Gastroesophageal sphincter (tissue), 3 donors: ENCODE data around the gene MACROH2A2.

Experiments
- CTCF ChIP-seq, 4 experiments: fragments of 200-600 bp in 2 of 4; fragments of 450-650 bp in 2 of 4; sonication (generic) in 1 of 4; IDR thresholded peaks; one replicate each; pipeline ENCODE4 v1.5.1; 2017 to 2019; ENCODE audit warnings: antibody characterized with exemption in 4 of 4, mild to moderate bottlenecking in 2 of 4, moderate library complexity in 2 of 4
- POLR2A ChIP-seq, 2 donors: fragments of 450-650 bp; IDR thresholded peaks; one replicate each; pipeline ENCODE4 v1.6.1; 2017; ENCODE audit warnings: antibody characterized with exemption in 2 of 2, mild to moderate bottlenecking in 2 of 2, moderate library complexity in 1 of 2
- POLR2AphosphoS5 ChIP-seq: sonication (generic); formaldehyde crosslinking; IDR thresholded peaks from one replicate; pipeline ENCODE4 v1.6.1; 2017; ENCODE audit warnings: antibody characterized with exemption

GRCh38 chr10:70148516-70148915 lies 95.9 kb downstream of the MACROH2A2 start:
- no peak for TF ChIP-seq POLR2AphosphoS5
- TF ChIP-seq POLR2A (IDR thresholded peaks at IDR 0.05): no peak
- TF ChIP-seq CTCF (IDR thresholded peaks at IDR 0.05): no peak
